ENCODE data around the gene GPR55.

DNA sequence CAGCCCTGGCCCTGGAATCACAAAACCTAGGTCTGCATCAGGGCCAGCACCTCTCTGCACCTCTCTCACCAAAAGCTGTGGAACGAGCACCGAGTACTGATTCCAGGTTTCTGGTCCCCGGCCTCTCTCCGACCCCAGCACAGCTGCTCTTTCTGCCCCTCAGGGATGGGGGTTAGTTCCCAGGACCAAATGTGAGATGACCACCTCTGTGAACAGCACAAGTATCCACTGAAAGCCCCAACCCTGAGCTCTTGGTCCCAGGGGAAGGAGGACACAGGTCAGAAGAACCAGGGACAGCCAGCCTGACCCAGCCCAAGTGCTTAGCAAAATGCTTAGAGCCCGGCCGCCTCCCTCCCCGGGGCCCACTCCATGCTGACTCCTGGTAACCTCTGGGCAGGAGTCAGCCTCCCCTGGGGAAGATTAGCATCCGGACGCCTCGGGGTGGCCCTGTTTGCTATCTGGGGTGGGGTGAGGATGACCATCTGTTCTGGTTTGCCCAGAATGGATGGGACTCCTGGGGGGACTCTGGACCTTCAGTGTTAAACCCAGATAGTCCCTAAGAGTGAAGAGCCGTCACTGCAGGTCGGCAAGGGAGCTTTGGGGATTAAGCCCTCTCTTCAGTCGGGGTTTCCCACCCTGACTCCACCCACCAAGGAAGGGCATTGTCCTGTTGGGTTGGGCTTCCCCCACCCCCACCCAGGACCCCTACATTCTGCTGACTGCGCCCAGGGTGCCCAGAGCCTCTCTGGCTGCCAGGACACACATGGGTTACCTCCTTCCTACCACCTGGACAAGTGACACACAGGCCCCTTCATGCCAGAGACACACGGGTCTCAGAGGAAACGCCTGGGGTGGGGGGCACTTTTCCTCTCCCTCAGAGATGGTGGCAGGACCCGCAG is 9.4 kb upstream of the GPR55 start:
- TF ChIP-seq, protein P1, sequence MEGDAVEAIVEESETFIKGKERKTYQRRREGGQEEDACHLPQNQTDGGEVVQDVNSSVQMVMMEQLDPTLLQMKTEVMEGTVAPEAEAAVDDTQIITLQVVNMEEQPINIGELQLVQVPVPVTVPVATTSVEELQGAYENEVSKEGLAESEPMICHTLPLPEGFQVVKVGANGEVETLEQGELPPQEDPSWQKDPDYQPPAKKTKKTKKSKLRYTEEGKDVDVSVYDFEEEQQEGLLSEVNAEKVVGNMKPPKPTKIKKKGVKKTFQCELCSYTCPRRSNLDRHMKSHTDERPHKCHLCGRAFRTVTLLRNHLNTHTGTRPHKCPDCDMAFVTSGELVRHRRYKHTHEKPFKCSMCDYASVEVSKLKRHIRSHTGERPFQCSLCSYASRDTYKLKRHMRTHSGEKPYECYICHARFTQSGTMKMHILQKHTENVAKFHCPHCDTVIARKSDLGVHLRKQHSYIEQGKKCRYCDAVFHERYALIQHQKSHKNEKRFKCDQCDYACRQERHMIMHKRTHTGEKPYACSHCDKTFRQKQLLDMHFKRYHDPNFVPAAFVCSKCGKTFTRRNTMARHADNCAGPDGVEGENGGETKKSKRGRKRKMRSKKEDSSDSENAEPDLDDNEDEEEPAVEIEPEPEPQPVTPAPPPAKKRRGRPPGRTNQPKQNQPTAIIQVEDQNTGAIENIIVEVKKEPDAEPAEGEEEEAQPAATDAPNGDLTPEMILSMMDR (IDR thresholded peaks at IDR 0.05), result no peak
- no peak for TF ChIP-seq POLR2A (IDR thresholded peaks at IDR 0.05)

Data from stomach (tissue), 4 donors.